Measurements from ENCODE around the gene PHF21B.

PHF21B gene

DNA sequence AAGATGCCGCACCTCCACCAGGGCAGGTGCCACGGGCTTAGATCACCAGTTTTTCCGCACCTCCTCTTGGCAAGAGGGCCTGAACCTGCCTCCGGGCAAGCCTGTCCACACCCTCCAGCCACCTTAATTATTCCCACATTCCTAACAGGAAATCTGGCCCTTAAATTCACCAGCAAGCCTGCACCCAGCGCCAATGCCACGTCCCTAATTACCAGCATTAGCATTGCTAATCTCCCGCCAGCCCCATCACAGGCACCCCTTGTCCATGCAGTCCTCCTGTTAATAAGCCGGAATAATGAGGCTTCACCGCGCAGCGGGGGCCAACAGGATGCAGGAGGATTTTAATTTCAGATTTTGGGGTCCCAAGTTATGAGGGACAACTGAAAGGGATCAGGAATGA lies 69.7 kb downstream of the PHF21B start:
- DNase-seq (ENCODE audit: low read depth) = no peak
- TF ChIP-seq, protein P1, sequence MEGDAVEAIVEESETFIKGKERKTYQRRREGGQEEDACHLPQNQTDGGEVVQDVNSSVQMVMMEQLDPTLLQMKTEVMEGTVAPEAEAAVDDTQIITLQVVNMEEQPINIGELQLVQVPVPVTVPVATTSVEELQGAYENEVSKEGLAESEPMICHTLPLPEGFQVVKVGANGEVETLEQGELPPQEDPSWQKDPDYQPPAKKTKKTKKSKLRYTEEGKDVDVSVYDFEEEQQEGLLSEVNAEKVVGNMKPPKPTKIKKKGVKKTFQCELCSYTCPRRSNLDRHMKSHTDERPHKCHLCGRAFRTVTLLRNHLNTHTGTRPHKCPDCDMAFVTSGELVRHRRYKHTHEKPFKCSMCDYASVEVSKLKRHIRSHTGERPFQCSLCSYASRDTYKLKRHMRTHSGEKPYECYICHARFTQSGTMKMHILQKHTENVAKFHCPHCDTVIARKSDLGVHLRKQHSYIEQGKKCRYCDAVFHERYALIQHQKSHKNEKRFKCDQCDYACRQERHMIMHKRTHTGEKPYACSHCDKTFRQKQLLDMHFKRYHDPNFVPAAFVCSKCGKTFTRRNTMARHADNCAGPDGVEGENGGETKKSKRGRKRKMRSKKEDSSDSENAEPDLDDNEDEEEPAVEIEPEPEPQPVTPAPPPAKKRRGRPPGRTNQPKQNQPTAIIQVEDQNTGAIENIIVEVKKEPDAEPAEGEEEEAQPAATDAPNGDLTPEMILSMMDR (IDR thresholded peaks at IDR 0.05; ENCODE audit: low read depth, low read length, missing control alignments) = no peak
- H3K4me3 ChIP-seq (ENCODE audit: low read depth, low read length) = no peak overlapping the region

DNA sequence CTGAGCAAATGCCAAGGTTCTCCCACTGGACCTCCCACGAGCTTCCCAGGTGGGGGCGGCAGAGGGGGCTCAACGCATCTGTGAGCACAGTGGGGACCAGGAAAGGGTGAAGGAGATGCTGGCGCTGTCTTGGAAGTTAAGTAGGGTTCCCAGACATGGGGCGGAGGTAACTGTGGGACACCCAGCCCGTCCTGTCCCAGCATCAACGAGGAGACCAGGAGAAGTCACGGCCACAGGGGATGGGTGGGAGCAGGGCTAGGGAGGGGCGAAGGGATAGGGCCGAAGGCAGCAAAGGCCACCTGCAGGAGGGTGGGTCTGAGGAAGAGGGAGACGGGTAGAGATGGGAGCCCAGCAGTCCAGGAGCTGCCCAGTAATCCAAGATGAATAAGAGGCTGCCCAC lies 70.4 kb downstream of the PHF21B start:
- H3K4me3 ChIP-seq (ENCODE audit: low read depth, low read length) = no peak overlapping the region
- no peak for DNase-seq (ENCODE audit: low read depth)
- TF ChIP-seq, protein P1 (IDR thresholded peaks at IDR 0.05; ENCODE audit: low read depth, low read length, missing control alignments) = no peak

DNA sequence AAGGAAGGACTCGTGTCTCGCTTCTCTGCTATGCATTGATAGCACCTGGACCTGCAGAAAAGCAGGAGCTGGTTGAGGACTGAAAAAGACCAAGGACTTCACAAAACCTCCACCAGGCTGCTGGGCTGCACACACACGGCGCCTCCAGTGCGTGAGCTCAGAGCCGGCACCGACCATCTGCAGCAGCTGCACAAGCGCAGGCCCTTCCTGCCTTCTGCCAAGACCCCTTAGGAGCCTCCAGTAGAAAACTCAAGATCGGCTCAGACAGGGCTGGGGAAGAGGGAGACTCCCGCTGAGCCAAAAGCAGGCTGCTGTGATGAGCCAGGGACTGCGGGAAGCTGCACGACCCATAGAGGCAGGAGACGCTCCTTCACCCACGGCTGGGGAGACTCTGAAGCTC lies 70.9 kb downstream of the PHF21B start:
- TF ChIP-seq, protein P1 (IDR thresholded peaks at IDR 0.05; ENCODE audit: low read depth, low read length, missing control alignments) = no peak
- DNase-seq (ENCODE audit: low read depth) = no peak
- H3K4me3 ChIP-seq (ENCODE audit: low read depth, low read length) = no peak overlapping the region

DNA sequence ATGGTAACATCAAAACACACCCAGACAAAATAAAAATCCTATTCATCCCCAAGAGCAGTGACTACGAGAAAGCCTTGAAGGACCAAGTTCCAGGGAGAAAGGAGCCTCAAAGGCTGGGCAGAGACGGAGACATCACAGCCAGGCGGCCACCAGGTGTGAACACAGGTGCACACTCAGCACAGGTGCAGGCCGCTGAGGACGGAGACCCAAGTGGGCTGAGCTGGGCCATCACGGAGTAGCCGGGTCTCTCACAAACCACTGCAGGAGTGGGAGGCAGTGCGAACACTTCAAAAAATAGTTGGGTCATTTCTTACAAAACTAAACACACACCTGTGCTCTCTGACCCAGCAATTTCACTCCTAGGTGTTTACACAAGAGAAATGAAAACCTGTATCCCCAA lies 72.6 kb downstream of the PHF21B start:
- TF ChIP-seq, protein P1 (IDR thresholded peaks at IDR 0.05; ENCODE audit: low read depth, low read length, missing control alignments) = no peak
- DNase-seq (ENCODE audit: low read depth) = no peak
- no peak overlapping the region for H3K4me3 ChIP-seq (ENCODE audit: low read depth, low read length)

DNA sequence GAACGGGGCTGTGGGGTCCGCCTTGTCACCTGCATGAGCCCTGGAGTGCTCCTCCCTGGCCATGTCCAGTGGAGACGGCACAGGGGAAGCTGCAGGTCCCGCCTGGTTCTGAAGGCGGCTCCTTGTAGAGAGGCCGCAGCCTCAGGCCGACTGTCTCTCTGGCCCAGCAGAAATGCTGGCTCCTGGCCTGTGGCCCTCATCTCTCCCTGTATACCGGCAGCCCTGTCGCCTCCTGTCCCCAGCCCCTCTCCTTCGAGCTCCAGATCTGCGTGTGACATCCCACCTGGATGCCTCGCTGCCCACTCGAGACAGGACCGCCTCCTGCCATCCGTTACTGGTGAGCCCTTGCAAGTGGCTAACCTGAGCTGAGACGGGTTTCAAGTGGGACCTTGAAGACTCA lies 73.6 kb downstream of the PHF21B start:
- no peak overlapping the region for H3K4me3 ChIP-seq (ENCODE audit: low read depth, low read length)
- TF ChIP-seq, protein P1 (IDR thresholded peaks at IDR 0.05; ENCODE audit: low read depth, low read length, missing control alignments) = no peak
- DNase-seq (ENCODE audit: low read depth) = no peak

DNA sequence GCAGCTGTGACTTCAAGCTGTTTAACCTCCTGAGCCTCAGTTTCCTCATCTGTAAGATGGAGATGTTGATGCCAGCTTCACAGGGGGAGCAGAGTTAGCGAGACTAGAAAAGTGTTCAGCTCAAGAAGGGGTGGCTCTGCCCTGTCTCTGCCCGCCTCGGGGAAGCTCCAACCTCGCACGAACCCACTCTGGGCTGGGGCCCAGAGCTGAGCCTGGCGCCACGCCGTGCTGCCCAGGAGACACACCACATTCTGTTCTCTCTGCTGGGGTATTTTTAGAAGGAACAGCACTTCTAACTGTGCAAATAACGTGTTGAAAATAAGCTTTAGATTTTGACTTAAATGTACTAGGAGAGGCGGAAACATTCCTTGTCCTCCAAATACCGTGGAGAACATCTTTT lies 74.1 kb downstream of the PHF21B start:
- no peak overlapping the region for H3K4me3 ChIP-seq (ENCODE audit: low read depth, low read length)
- TF ChIP-seq, protein P1 (IDR thresholded peaks at IDR 0.05; ENCODE audit: low read depth, low read length, missing control alignments) = no peak
- no peak for DNase-seq (ENCODE audit: low read depth)

DNA sequence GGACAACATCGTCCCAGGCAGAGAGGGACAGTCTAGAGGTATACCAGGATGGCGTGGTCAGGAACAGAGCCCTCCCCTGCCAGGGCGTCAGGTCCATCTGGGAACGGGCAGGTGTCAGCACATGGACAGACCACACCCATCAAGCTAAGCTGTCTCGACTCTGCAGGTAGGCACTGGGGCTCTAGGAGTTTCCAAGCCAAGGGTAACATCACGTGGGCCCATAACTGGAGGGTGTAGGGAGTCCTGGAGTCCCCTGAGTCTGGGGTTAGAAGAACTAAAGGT lies 75.4 kb downstream of the PHF21B start:
- no peak for DNase-seq (ENCODE audit: low read depth)
- TF ChIP-seq, protein P1 (IDR thresholded peaks at IDR 0.05; ENCODE audit: low read depth, low read length, missing control alignments) = no peak
- no peak overlapping the region for H3K4me3 ChIP-seq (ENCODE audit: low read depth, low read length)
